Testis (tissue), 3 donors: Measurements from ENCODE around the gene TRPM2. TPM values are rescaled to one million over a fixed set of nuclear protein-coding genes. Genes with fewer than 3 reads are reported as not detected.
A peak's percentile ranks its signal among the peaks of the same experiment; 100 is the strongest.

Source experiments
- DNase-seq: peaks from one replicate; pipeline ENCODE4 v3.0.0-alpha.2; 2019
- H3K27ac ChIP-seq, 2 donors: fragments of 200-600 bp; sonication (generic); one replicate each; pipeline ENCODE4 v1.5.1; 2019
- H3K27me3 ChIP-seq: fragments of 200-600 bp; sonication (generic); one replicate; pipeline ENCODE4 v1.5.1; 2019
- H3K36me3 ChIP-seq: fragments of 200-600 bp; sonication (generic); one replicate; pipeline ENCODE4 v1.5.1; 2017; ENCODE audit warnings: low read depth; ENCODE audit errors: missing control alignments
- H3K4me1 ChIP-seq: fragments of 200-600 bp; sonication (generic); one replicate; pipeline ENCODE4 v1.5.1; 2019
- H3K4me3 ChIP-seq, 2 donors: fragments of 200-600 bp; sonication (generic); one replicate each; pipeline ENCODE4 v1.5.1; 2017 to 2019
- H3K9me3 ChIP-seq: fragments of 200-600 bp; sonication (generic); one replicate; pipeline ENCODE4 v1.5.1; 2017
- CTCF ChIP-seq, 3 experiments: fragments of 450-650 bp in 2 of 3; fragments of 200-600 bp in 1 of 3; sonication (generic) in 1 of 3; IDR thresholded peaks; one replicate each; pipeline ENCODE4 v1.5.1; 2016 to 2019; ENCODE audit warnings: antibody characterized with exemption in 3 of 3, mild to moderate bottlenecking in 2 of 3, moderate library complexity in 1 of 3
- POLR2A ChIP-seq: fragments of 450-650 bp; IDR thresholded peaks from one replicate; pipeline ENCODE4 v1.6.1; 2017; ENCODE audit warnings: antibody characterized with exemption, mild to moderate bottlenecking, moderate library complexity
- WGBS, 2 donors: methylation state at CpG; one replicate each; pipeline ENCODE4 v1.1.5; 2018; 5-methylcytosine and 5-hydroxymethylcytosine counted together
- intact Hi-C: fragments of 100-400 bp; cut with DNase I; formaldehyde crosslinking; loops from one replicate; pipeline ENCODE4 v1.15.1; 2023; ENCODE audit warnings: low total_unique reads
- polyA plus RNA-seq: library from polyadenylated mRNA; stranded (reverse); fragments of 350-450 nt; fragmentation: Illumina TruSeq; extraction: RNeasy Lipid Tissue Mini Kit (QIAGEN cat#74804); gene quantifications from one replicate; pipeline ENCODE4 v1.2.3, GENCODE V29; 2014; ENCODE audit warnings: low read depth, low replicate concordance; ENCODE audit not compliant: insufficient read depth
- total RNA-seq, 2 donors: library from RNA; depleted of rRNA; stranded (reverse); fragments of >200 nt; gene quantifications; one replicate each; pipeline ENCODE4 v1.2.3, GENCODE V29; 2016

Gene TRPM2
- total and polyA plus RNA-seq, 3 donors from 2014 or later: 3.0 to 4.9 (median 3.9) TPM

DNA sequence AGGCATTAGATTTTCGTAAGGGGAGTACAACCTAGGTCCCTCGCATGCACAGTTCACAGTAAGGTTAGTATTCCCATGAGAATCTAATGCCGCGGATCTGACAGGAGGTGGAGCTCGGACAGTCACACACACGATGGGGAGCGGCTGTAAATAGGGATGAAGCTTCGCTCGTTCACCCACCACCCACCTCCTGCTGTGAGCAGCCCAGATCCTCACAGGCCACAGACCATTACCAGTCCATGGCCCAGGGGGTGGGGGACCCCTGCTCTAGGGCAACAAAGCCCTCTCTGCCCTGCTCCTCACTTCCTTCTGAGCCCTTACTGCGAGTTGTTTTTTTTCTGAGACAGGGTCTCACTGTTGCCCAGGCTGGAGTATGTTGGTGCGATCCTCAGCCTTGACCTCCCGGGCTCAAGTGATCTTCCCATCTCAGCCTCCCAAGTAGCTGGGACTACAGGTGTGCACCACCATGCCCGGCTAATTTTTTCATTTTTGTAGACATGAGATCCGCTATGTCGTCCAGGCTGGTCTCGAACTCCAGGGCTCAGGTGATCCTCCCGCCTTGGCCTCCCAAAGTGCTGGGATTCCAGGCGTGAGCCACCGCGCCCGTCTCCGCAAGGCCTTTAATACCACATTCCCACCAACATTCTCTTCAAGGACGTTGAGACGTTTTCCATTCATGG is 21.3 kb downstream of the TRPM2 start:
- WGBS, 2 donors: 88 to 91% methylated on average over 24 of the region's 24 CpGs
- Histone ChIP-seq H3K4me3 (no peak overlapping the region), H3K27ac (no peak overlapping the region), H3K36me3 (no peaks in the 10 kb centered on the region), H3K4me1 (peaks cover 3% of the 10 kb centered on the region), H3K9me3 (no peaks in the 10 kb centered on the region), H3K27me3 (no peaks in the 10 kb centered on the region)
- intact Hi-C loops: no loop called here
- TF ChIP-seq POLR2A (no peak), CTCF (IDR thresholded peaks at IDR 0.05) (no peak)
- DNase-seq: peak; percentile 4

DNA sequence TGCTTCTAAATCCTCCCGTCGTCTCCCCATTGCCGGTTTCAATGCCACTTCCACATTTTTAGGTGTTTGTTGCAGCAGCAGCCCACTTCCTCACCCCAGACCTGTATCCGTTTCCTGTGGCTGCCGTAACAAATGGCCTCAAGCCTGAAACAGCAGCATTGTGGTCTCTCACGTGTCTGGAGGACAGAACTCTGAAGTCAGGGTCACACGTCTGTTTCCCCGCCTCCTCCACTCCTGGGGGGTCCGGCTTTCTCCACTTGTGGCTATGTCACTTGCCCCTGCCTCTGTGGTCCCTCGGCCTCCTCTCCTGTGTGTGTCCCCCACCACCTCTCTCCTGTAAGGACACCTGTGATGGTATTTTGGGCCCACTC is 21.8 kb downstream of the TRPM2 start:
- no peaks in the 10 kb centered on the region for H3K36me3 ChIP-seq
- intact Hi-C loops: no loop called here
- WGBS, 2 donors: 88 to 95% methylated on average over 9 to 10 of the region's 10 CpGs
- H3K4me1 ChIP-seq: peaks cover 1% of the 10 kb centered on the region
- H3K27me3 ChIP-seq: no peaks in the 10 kb centered on the region
- H3K4me3 ChIP-seq: no peak overlapping the region
- DNase-seq: peak; percentile 26
- no peaks in the 10 kb centered on the region for H3K9me3 ChIP-seq
- no peak overlapping the region for H3K27ac ChIP-seq
- no peak for TF ChIP-seq CTCF (IDR thresholded peaks at IDR 0.05)
- TF ChIP-seq POLR2A: no peak

- H3K27ac ChIP-seq: no peak overlapping the region
- TF ChIP-seq POLR2A (no peak), CTCF (IDR thresholded peaks at IDR 0.05) (no peak)
- DNase-seq: peak; percentile 7
- no peaks in the 10 kb centered on the region for H3K36me3 ChIP-seq
- no peaks in the 10 kb centered on the region for H3K9me3 ChIP-seq
- WGBS, 2 donors: 90 to 94% methylated on average over 17 to 19 of the region's 19 CpGs
- H3K27me3 ChIP-seq: no peaks in the 10 kb centered on the region
- H3K4me3 ChIP-seq: no peak overlapping the region
- H3K4me1 ChIP-seq: no peaks in the 10 kb centered on the region
- intact Hi-C loops: no loop called here
Observed at GRCh38 chr21:44375761-44376241, 22.4 kb downstream of the TRPM2 start.

- no peak overlapping the region for H3K27ac ChIP-seq
- peak; percentile 5 for DNase-seq
- 88 to 92% methylated on average over 9 of the region's 9 CpGs for WGBS, 2 donors
- TF ChIP-seq CTCF (IDR thresholded peaks at IDR 0.05) (no peak), POLR2A (no peak)
- intact Hi-C loops: no loop called here
- no peaks in the 10 kb centered on the region for H3K36me3 ChIP-seq
- H3K27me3 ChIP-seq: no peaks in the 10 kb centered on the region
- no peaks in the 10 kb centered on the region for H3K4me1 ChIP-seq
- no peak overlapping the region for H3K4me3 ChIP-seq
- H3K9me3 ChIP-seq: no peaks in the 10 kb centered on the region
Observed at GRCh38 chr21:44376606-44377005, 23.2 kb downstream of the TRPM2 start.
